HFF-Myc (cell line): Measurements from ENCODE around the gene LRRC7.

Experiments
- DNase-seq: peaks from one replicate; pipeline ENCODE4 v3.0.0-alpha.2; 2011; ENCODE audit warnings: low read depth; ENCODE audit errors: extremely low read depth
- H3K4me3 ChIP-seq: replicated peaks from 2 replicates; pipeline ENCODE4 v1.5.1; 2011; ENCODE audit warnings: low read depth, mild to moderate bottlenecking, control low read depth, low read length
- CTCF ChIP-seq: IDR thresholded peaks from 2 replicates; pipeline ENCODE4 v1.5.1; 2012; ENCODE audit warnings: mild to moderate bottlenecking, low read depth, low read length, control low read depth; ENCODE audit errors: missing control alignments

LRRC7 gene

DNA sequence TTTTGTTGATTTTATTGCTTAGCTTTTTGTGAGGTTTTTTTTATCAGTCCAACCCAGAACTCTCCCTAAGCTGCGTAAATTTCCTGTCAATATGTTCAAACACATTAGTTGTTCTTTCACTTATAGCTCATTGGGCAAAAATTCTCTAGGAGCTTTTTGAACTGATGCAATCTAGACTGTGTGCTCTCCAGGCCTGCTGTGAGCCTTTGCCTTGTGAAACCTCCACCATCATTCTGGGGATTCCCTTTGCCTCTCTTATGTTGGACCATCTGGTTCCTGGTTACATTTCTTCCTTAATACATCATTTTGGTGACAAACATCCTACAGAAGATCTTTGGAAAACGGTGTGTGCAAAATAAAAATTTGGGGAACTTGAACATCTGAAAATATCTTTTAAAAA, 247.2 kb downstream of the LRRC7 start:
- no peak overlapping the region for H3K4me3 ChIP-seq
- DNase-seq: no peak
- no peak for TF ChIP-seq CTCF

GRCh38 chr1:69824932-69825331, 257.2 kb downstream of the LRRC7 start:
- peak; percentile 11 for DNase-seq
- H3K4me3 ChIP-seq: no peak overlapping the region
- no peak for TF ChIP-seq CTCF

DNA sequence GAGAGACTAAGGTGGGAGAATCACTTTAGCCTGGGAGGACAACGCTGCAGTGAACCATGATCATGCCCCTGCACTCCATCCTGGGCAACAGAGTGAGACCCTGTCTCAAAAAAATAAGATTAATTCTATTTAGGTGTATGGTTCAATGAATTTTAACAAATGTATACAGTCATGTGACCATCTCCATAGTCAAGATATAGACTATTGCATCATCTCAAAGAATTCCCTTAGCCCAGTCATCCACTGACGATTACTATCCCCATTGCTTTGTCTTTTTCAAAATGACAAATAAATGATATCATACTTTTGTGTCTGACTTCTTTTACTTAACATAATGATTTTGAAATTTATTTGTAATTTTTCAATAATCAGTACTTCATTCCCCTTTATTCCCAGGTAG, 260.0 kb downstream of the LRRC7 start:
- no peak for DNase-seq
- no peak overlapping the region for H3K4me3 ChIP-seq
- no peak for TF ChIP-seq CTCF

- H3K4me3 ChIP-seq: no peak overlapping the region
- DNase-seq: no peak
- no peak for TF ChIP-seq CTCF
Observed at GRCh38 chr1:69833536-69833935, 265.8 kb downstream of the LRRC7 start.

DNA sequence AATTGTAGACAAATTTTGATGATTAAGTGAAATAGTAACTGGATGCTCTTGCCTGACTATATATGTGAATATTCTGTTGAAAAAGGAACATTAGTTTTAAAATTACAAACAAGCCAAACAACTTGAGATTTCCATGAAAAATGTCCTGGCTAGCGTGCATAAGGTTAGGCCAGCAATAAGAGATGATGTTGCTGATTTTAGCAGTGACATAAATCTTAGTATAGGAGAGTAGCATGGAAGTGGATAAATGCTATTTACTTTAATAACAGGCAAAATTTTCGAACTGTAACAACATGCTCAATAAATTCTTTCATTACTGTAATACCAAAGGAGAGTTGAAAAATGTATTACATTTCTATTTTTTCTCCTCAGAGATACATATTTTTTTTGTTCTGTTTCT, 266.6 kb downstream of the LRRC7 start:
- H3K4me3 ChIP-seq: no peak overlapping the region
- TF ChIP-seq CTCF: no peak
- no peak for DNase-seq

- H3K4me3 ChIP-seq: no peak overlapping the region
- no peak for TF ChIP-seq CTCF
- no peak for DNase-seq
Observed at GRCh38 chr1:69835955-69836354, 268.2 kb downstream of the LRRC7 start.

DNA sequence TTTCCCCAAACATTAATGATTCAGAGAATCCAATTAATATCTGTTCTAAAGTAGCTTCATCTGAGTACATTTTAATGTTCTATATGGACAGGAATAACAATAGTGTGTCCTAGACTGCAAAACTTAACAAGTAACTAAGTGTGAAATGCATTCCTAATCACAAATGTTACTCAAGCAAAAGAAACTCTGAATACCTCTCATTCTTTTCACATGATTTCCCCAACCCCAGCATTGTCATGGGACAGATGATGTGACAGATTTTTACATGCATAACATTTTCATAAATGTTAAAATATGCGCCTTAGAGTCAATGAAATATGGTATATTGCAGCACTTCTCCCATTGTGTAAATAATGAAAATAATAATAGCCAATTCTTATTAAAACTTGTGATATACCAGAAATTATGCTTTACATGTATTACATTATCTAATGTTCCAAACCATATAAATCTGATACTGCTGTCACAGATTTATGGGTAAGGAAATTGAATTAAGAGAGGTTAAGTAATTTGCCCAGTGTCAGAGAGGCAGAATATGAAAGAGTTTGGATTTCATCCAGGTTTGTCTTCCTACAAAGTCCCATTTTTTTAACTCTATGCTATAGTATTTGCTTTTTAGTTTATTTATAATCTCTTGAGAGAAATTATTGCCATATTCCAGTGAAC, 269.4 kb downstream of the LRRC7 start:
- no peak for DNase-seq
- H3K4me3 ChIP-seq: no peak overlapping the region
- TF ChIP-seq CTCF: no peak
